ENCODE data around the gene BTBD16. TPM values are rescaled to one million over a fixed set of nuclear protein-coding genes. Genes with fewer than 3 reads are reported as not detected.

Gene BTBD16
- total and polyA plus RNA-seq, 2 donors (not counting 3 experiments of a cell fraction or from before 2014, with no cell fraction given), result 0.04 TPM; not detected in 1

DNA sequence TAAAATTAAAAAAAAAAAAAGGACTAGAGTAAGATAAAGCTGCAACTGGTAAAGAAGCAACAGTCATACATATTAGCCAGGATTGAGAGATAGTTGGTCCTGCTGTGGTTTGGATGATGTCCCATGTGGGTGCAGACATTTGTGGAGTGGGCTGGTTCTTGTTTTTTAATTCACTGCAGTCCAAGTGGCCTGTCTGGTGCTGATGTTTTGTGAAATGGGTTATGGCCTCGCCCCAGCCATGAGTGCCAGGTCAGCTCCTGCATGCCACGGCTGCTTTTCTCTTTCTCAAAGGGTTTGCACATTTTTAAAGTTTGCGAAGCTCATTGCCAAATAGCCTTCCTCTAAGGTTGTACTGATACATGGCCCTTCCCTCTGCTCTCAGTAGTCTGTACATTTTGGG is 14.1 kb upstream of the BTBD16 start:
- no peaks in the 10 kb centered on the region for H3K9me1 ChIP-seq (replicated peaks; ENCODE audit: control insufficient read depth, extremely low read depth, insufficient read depth, low read length)
- H3K27me3 ChIP-seq (ENCODE audit: control insufficient read depth in 2 of 2, insufficient read depth in 2 of 2, low read length in 2 of 2), result no peaks in the 10 kb centered on the region
- DNase-seq (ENCODE audit: low read depth, low spot score) (no peak), FAIRE-seq (no peak)
- H3K4me3 ChIP-seq (replicated peaks in 1 of 3; ENCODE audit: insufficient read depth in 1 of 3, low read depth in 1 of 3, low read length in 3 of 3), result no peak overlapping the region
- no peaks in the 10 kb centered on the region for H3K79me2 ChIP-seq (ENCODE audit: control insufficient read depth, insufficient read depth, low read length)
- TF ChIP-seq POLR2AphosphoS5 (IDR thresholded peaks at IDR 0.05; ENCODE audit: insufficient read depth, low read depth, low read length) (no peak), EZH2 (IDR thresholded peaks at IDR 0.05; ENCODE audit: borderline replicate concordance, low read depth, low read length, severe bottlenecking) (no peak), FOS (IDR thresholded peaks at IDR 0.05; ENCODE audit: borderline replicate concordance, insufficient read depth, low read length) (no peak), GATA2 (IDR thresholded peaks at IDR 0.05; ENCODE audit: insufficient read depth, insufficient read length, low read depth, low read length) (no peak), POLR2A (IDR thresholded peaks at IDR 0.05; ENCODE audit: low read depth, low read length) (no peak), MYC (IDR thresholded peaks at IDR 0.05; ENCODE audit: low read depth, low read length) (no peak)
- TF ChIP-seq, protein P1, sequence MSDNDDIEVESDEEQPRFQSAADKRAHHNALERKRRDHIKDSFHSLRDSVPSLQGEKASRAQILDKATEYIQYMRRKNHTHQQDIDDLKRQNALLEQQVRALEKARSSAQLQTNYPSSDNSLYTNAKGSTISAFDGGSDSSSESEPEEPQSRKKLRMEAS (IDR thresholded peaks at IDR 0.05; ENCODE audit: insufficient read depth, insufficient read length), result no peak
- TF ChIP-seq, protein P2, sequence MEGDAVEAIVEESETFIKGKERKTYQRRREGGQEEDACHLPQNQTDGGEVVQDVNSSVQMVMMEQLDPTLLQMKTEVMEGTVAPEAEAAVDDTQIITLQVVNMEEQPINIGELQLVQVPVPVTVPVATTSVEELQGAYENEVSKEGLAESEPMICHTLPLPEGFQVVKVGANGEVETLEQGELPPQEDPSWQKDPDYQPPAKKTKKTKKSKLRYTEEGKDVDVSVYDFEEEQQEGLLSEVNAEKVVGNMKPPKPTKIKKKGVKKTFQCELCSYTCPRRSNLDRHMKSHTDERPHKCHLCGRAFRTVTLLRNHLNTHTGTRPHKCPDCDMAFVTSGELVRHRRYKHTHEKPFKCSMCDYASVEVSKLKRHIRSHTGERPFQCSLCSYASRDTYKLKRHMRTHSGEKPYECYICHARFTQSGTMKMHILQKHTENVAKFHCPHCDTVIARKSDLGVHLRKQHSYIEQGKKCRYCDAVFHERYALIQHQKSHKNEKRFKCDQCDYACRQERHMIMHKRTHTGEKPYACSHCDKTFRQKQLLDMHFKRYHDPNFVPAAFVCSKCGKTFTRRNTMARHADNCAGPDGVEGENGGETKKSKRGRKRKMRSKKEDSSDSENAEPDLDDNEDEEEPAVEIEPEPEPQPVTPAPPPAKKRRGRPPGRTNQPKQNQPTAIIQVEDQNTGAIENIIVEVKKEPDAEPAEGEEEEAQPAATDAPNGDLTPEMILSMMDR (IDR thresholded peaks at IDR 0.05; ENCODE audit: extremely low read depth in 1 of 2, insufficient read depth in 1 of 2, low read depth in 1 of 2, low read length in 2 of 2), result no peak
- intact Hi-C loops (cut with micrococcal nuclease) (no loop called here), dilution Hi-C loops (cut with MboI; ENCODE audit: extremely low pct_ligation_motif_present, low sequenced_read_pairs) (no loop called here)
- no peaks in the 10 kb centered on the region for H3K4me1 ChIP-seq (ENCODE audit: control insufficient read depth, extremely low read depth, insufficient read depth, low read length)
- peaks cover 0 to 4% of the 10 kb centered on the region in 2 experiments for H3K36me3 ChIP-seq (ENCODE audit: control insufficient read depth in 2 of 2, extremely low read depth in 1 of 2, insufficient read depth in 2 of 2, low read length in 2 of 2)
- no peak overlapping the region for H2AFZ ChIP-seq (ENCODE audit: low read depth, low read length)
- ChIA-PET CTCF (interaction anchor here (1.1 to 2.6 kb wide), 3 partner anchors 9 to 11 kb away, joined by 3 to 20 read pairs (median 4); no protein-coding TSS in a partner anchor), POLR2A (no interaction called here)
- BruUV-seq (replicated peaks), result no TSS peak
- H3K9ac ChIP-seq (replicated peaks; ENCODE audit: extremely low read depth, insufficient read depth, low read length), result no peak overlapping the region
- no peak overlapping the region for H3K4me2 ChIP-seq (ENCODE audit: insufficient read depth, low read length)
- no peaks in the 10 kb centered on the region for H4K20me1 ChIP-seq (replicated peaks; ENCODE audit: control insufficient read depth, extremely low read depth, insufficient read depth, low read length)
- H3K27ac ChIP-seq (ENCODE audit: insufficient read depth, low read depth, low read length), result no peak overlapping the region
- no peaks in the 10 kb centered on the region for H3K9me3 ChIP-seq (replicated peaks; ENCODE audit: control insufficient read depth, insufficient read depth, low read length)
